GM10248 (cell line): Measurements from ENCODE around the gene TRIM66.

Source experiments
- CTCF ChIA-PET: fragments of 300-600 bp; sonication (Branson Sonifier 250); formaldehyde crosslinking; extraction: SDS; loops from one replicate; lab custom pipeline; 2021; ENCODE audit warnings: antibody characterized with exemption; lab: Yijun Ruan, JAX
- POLR2A ChIA-PET: fragments of 350-650 bp; sonication (Branson Sonifier 250); formaldehyde crosslinking; extraction: SDS; loops from one replicate; lab custom pipeline; 2020; ENCODE audit warnings: antibody characterized with exemption; lab: Yijun Ruan, JAX
- DNase-seq: peaks from one replicate; pipeline ENCODE4 v3.0.0; 2012; ENCODE audit errors: extremely low spot score
- TF ChIP-seq, protein P1 (sequence below): IDR thresholded peaks from 2 replicates; pipeline ENCODE4 v1.5.1; 2012; ENCODE audit warnings: mild to moderate bottlenecking, low read depth; ENCODE audit errors: extremely low read depth, missing control alignments, control extremely low read depth

The TRIM66 gene

DNA sequence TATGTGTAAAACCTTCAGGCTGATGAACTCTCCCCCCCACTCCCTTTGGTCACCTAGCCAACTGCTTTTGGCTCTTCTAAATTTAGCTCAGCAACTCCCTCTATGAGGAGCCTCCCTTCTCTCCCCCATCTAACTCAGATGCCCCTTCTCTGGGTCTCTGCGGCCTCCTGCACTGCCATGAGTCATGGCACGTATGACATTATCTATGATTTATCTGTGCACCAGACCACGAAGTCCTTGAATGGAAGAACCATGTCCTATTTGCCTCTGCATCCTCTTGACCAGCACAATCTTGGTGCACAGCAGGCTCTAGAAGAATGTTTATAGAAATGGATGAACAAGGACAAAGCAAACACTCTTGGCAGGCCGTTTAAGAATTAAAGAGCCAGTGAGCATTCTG is 46.1 kb upstream of the TRIM66 start:
- ChIA-PET CTCF (no interaction called here), POLR2A (no interaction called here)
- DNase-seq, result no peak
- TF ChIP-seq, protein P1, sequence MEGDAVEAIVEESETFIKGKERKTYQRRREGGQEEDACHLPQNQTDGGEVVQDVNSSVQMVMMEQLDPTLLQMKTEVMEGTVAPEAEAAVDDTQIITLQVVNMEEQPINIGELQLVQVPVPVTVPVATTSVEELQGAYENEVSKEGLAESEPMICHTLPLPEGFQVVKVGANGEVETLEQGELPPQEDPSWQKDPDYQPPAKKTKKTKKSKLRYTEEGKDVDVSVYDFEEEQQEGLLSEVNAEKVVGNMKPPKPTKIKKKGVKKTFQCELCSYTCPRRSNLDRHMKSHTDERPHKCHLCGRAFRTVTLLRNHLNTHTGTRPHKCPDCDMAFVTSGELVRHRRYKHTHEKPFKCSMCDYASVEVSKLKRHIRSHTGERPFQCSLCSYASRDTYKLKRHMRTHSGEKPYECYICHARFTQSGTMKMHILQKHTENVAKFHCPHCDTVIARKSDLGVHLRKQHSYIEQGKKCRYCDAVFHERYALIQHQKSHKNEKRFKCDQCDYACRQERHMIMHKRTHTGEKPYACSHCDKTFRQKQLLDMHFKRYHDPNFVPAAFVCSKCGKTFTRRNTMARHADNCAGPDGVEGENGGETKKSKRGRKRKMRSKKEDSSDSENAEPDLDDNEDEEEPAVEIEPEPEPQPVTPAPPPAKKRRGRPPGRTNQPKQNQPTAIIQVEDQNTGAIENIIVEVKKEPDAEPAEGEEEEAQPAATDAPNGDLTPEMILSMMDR, result no peak

DNA sequence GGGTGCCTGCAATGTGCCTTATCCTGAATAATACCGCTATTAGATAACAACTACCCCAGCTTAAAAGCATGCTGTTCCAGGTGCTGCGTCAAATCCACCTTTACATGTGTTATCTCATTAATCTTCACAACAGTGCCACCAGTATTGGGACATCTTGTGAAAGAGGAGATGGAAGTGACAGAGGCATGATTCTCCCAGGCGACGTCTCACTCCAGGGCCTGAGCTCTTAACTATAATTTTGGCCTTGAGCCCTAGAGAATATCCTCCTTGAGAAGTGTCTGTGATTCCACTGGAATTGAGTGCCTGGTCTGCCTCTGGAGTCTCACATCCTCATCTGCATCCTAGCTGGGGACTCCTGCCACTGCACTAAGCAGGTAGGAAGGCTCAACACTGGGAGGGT is 43.9 kb upstream of the TRIM66 start:
- POLR2A ChIA-PET, result no interaction called here
- no peak for DNase-seq
- CTCF ChIA-PET, result interaction anchor here (1.1 kb wide), 1 partner anchor 12 kb away, joined by 4 read pairs; no protein-coding TSS in a partner anchor
- TF ChIP-seq, protein P1, result no peak

- ChIA-PET CTCF (no interaction called here), POLR2A (no interaction called here)
- TF ChIP-seq, protein P1, result no peak
- DNase-seq, result no peak
Observed at GRCh38 chr11:8724682-8725081, 42.2 kb upstream of the TRIM66 start.

GRCh38 chr11:8723711-8724110 is 41.2 kb upstream of the TRIM66 start:
- TF ChIP-seq, protein P1, result no peak
- ChIA-PET CTCF (interaction anchor here (1.5 kb wide), 1 partner anchor 36 kb away, joined by 3 read pairs; no protein-coding TSS in a partner anchor), POLR2A (no interaction called here)
- DNase-seq, result no peak

- CTCF ChIA-PET, result interaction anchor here (1.5 to 1.6 kb wide), 2 partner anchors 13 to 37 kb away, joined by 3 read pairs; no protein-coding TSS in a partner anchor
- TF ChIP-seq, protein P1, result no peak
- POLR2A ChIA-PET, result no interaction called here
- DNase-seq, result no peak
Observed at GRCh38 chr11:8722809-8723208, 40.3 kb upstream of the TRIM66 start.

DNA sequence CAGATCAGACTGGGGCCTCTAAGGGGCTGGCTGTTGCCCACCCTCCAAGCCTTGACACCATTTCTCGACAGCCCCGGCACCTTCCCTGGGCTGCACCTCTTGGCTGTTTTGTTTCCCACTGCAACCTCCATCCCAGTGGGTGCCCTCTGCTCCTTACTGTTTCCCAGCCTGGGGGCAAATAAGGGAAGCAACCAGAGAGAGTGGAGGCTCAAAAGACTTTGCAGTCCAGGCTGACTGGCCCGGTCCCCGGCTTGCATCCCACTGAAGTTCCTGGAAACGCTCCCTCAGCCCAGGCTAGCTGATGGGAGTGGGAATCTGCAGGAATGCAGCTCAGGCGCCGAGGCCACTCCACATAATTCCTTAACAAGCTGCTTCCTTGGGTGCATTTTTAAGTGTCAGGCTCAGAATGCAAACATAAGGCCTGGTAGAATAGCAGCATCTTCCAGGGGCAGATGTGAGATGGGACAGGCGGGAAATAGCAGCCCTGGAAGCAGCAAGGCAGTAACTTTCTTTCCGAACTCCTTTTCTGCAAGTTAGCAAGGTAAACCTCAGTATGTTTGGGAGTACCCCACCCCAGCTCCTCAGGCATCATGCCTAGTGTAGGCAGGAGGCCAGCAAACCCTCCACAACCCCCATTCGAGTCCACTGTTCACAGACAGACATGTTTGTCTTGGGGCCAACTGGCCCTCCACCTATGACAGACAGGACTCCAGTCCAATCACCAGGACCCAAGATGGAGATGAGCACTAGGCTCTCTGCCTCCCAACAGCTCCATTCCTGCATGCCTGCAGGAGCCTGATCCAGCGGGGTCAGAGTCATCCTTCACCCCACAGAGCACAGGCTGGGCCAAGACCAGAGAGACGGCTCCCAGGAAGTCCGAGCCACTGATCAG is 39.4 kb upstream of the TRIM66 start:
- ChIA-PET CTCF (interaction anchor here (0.7 to 1.6 kb wide), 3 partner anchors 10 to 17 kb away, joined by 3 read pairs; no protein-coding TSS in a partner anchor), POLR2A (no interaction called here)
- no peak for DNase-seq
- TF ChIP-seq, protein P1, result no peak
